Measurements from ENCODE around the gene TNNI2.

DNA sequence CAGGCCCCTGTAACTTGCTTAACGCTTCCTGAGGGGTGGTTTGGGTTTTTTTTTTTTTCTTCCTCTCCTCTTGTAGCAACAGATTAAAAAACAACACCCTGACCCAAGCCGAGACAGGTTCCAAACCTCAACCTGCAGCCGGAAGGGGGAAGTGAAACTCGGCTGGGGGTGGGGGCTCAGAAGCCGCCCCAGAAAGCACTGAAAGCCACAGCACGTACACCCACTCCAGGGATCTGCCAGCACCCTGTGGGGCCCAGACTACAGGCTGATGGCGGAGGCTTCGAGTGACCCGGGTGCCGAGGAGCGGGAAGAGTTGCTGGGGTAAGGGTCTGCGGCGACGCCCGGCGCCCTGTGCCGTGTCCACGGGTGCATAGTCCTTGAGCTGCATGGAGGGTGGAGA lies 14.1 kb downstream of the TNNI2 start, which contains the start of gene LSP1:
- no peak for TF ChIP-seq CTCF (IDR thresholded peaks at IDR 0.05)
- no peak for TF ChIP-seq POLR2A (IDR thresholded peaks at IDR 0.05)
- no peak for TF ChIP-seq EP300 (IDR thresholded peaks at IDR 0.05)
- TF ChIP-seq POLR2AphosphoS5 (IDR thresholded peaks at IDR 0.05): no peak

Data from gastroesophageal sphincter (tissue), 3 donors.